ENCODE data around the gene ALKBH5. TPM values are rescaled to one million over a fixed set of nuclear protein-coding genes. Genes with fewer than 3 reads are reported as not detected.
A peak's percentile ranks its signal among the peaks of the same experiment; 100 is the strongest.

ALKBH5 gene
- polyA plus RNA-seq, 1 donor from 2014 or later, result 55.0 TPM

- TF ChIP-seq, protein P1, sequence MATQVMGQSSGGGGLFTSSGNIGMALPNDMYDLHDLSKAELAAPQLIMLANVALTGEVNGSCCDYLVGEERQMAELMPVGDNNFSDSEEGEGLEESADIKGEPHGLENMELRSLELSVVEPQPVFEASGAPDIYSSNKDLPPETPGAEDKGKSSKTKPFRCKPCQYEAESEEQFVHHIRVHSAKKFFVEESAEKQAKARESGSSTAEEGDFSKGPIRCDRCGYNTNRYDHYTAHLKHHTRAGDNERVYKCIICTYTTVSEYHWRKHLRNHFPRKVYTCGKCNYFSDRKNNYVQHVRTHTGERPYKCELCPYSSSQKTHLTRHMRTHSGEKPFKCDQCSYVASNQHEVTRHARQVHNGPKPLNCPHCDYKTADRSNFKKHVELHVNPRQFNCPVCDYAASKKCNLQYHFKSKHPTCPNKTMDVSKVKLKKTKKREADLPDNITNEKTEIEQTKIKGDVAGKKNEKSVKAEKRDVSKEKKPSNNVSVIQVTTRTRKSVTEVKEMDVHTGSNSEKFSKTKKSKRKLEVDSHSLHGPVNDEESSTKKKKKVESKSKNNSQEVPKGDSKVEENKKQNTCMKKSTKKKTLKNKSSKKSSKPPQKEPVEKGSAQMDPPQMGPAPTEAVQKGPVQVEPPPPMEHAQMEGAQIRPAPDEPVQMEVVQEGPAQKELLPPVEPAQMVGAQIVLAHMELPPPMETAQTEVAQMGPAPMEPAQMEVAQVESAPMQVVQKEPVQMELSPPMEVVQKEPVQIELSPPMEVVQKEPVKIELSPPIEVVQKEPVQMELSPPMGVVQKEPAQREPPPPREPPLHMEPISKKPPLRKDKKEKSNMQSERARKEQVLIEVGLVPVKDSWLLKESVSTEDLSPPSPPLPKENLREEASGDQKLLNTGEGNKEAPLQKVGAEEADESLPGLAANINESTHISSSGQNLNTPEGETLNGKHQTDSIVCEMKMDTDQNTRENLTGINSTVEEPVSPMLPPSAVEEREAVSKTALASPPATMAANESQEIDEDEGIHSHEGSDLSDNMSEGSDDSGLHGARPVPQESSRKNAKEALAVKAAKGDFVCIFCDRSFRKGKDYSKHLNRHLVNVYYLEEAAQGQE (IDR thresholded peaks at IDR 0.05; ENCODE audit: borderline replicate concordance), result no peak
- no peak for TF ChIP-seq RAD21 (conservative IDR thresholded peaks at IDR 0.05)
Observed at GRCh38 chr17:18160128-18160856, 23.3 kb upstream of the ALKBH5 start (continued).

DNA sequence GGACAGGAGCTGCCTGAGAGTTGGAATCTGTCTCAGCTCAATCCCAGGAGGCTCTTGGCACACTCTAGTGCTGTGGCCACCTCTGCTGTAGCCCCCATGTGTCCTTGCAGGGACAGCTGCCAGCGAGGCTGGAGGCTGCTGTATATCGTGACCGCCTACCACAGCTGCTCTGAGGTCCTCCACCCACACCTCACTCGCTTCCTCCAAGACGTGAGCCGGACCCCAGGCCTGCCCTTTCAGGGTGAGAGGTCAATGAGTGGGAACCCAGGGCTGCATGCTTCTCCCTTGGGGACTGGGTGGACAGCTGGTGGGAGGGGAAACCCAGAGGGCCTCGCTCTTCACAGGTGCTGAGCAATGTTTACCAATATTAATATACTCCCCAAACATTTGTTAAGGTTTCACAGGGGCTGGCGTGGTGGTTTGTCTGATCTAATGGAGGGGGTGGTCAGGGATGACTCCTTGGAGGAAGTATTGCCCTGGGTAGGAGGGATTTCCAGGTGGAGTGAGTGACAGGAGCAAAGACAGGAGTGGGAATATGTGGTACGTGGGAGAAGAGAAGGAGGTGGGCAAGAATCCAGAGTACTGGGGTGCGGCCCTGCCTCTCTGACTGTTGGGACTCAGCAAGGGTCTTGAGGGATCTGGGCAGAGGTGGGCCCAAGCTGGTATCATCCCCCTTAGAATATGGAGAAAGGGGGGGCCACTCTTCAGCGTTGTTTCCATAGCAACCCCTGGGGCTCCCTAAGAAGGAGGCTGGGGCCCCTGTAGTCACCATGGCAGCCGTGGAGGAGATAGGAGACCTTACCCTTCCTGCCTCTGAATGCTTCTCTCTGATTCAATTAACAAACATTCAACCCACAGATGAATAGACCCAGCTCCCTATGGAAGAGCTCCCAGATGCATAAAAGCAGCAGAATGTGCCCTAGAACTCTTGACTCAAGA is 22.2 kb upstream of the ALKBH5 start:
- Histone ChIP-seq H3K9me2 (ENCODE audit: insufficient read depth, low read length) (no peaks in the 10 kb centered on the region), H3K4me2 (ENCODE audit: low read length) (no peak overlapping the region), H3K27me3 (ENCODE audit: insufficient read depth, low read depth, low read length) (no peaks in the 10 kb centered on the region), H3K9me3 (ENCODE audit: low read length) (no peaks in the 10 kb centered on the region), H3K36me3 (ENCODE audit: insufficient read depth, low read length) (no peaks in the 10 kb centered on the region), H3K27ac (ENCODE audit: low read length) (peak overlapping the region; percentile 21), H4K20me1 (ENCODE audit: insufficient read depth) (no peaks in the 10 kb centered on the region), H3K9ac (ENCODE audit: low read length) (peak overlapping the region; percentile 17), H3F3A (ENCODE audit: insufficient read depth, low read length, poor library complexity, severe bottlenecking) (no peaks in the 10 kb centered on the region), H2AFZ (ENCODE audit: low read depth, low read length) (no peak overlapping the region), H3K4me3 (ENCODE audit: low read length) (peak overlapping the region; percentile 38), H3K79me2 (replicated peaks; ENCODE audit: insufficient read depth, low read length) (no peaks in the 10 kb centered on the region)
- TF ChIP-seq TAF1 (IDR thresholded peaks at IDR 0.05; ENCODE audit: low read depth) (no peak), POLR2AphosphoS5 (IDR thresholded peaks at IDR 0.05) (no peak), EZH2 (IDR thresholded peaks at IDR 0.05; ENCODE audit: borderline replicate concordance, insufficient read depth, low read length, poor library complexity, severe bottlenecking) (no peak)
- TF ChIP-seq, protein P1 (IDR thresholded peaks at IDR 0.05; ENCODE audit: borderline replicate concordance), result peak; percentile 47

GRCh38 chr17:18163547-18163946 is 20.1 kb upstream of the ALKBH5 start:
- H3K9me3 ChIP-seq (ENCODE audit: low read length), result no peaks in the 10 kb centered on the region
- no peaks in the 10 kb centered on the region for H3K9me2 ChIP-seq (ENCODE audit: insufficient read depth, low read length)
- H3K27ac ChIP-seq (ENCODE audit: low read length), result no peak overlapping the region
- H3K79me2 ChIP-seq (replicated peaks; ENCODE audit: insufficient read depth, low read length), result no peaks in the 10 kb centered on the region
- H3F3A ChIP-seq (ENCODE audit: insufficient read depth, low read length, poor library complexity, severe bottlenecking), result no peaks in the 10 kb centered on the region
- no peak overlapping the region for H3K9ac ChIP-seq (ENCODE audit: low read length)
- H2AFZ ChIP-seq (ENCODE audit: low read depth, low read length), result no peak overlapping the region
- no peak for TF ChIP-seq POLR2AphosphoS5 (IDR thresholded peaks at IDR 0.05)
- no peak for TF ChIP-seq RAD21 (conservative IDR thresholded peaks at IDR 0.05)
- no peak for TF ChIP-seq CTCF (IDR thresholded peaks at IDR 0.05; ENCODE audit: poor library complexity, severe bottlenecking)
- no peak for TF ChIP-seq EP300 (conservative IDR thresholded peaks at IDR 0.05; ENCODE audit: poor library complexity, severe bottlenecking)
- no peak for TF ChIP-seq EZH2 (IDR thresholded peaks at IDR 0.05; ENCODE audit: borderline replicate concordance, insufficient read depth, low read length, poor library complexity, severe bottlenecking)
- no peak for TF ChIP-seq TAF1 (IDR thresholded peaks at IDR 0.05; ENCODE audit: low read depth)
- no peak for TF ChIP-seq SMC3 (conservative IDR thresholded peaks at IDR 0.05; ENCODE audit: poor library complexity)
- TF ChIP-seq MXI1 (conservative IDR thresholded peaks at IDR 0.05; ENCODE audit: poor library complexity, severe bottlenecking), result no peak
- TF ChIP-seq, protein P1 (IDR thresholded peaks at IDR 0.05; ENCODE audit: borderline replicate concordance), result no peak
- H3K27me3 ChIP-seq (ENCODE audit: insufficient read depth, low read depth, low read length), result no peaks in the 10 kb centered on the region
- H3K4me2 ChIP-seq (ENCODE audit: low read length), result no peak overlapping the region
- H4K20me1 ChIP-seq (ENCODE audit: insufficient read depth), result no peaks in the 10 kb centered on the region
- no peaks in the 10 kb centered on the region for H3K36me3 ChIP-seq (ENCODE audit: insufficient read depth, low read length)
- no peak overlapping the region for H3K4me3 ChIP-seq (ENCODE audit: low read length)

Data from neural cell (in vitro differentiated cells).